ENCODE results near the gene PYGB.
"Not testable (repeated sequence)": the region's sequence is repeated elsewhere in the genome, so short reads cannot be mapped to it uniquely, and the experiment has no call there.

Gene PYGB

DNA sequence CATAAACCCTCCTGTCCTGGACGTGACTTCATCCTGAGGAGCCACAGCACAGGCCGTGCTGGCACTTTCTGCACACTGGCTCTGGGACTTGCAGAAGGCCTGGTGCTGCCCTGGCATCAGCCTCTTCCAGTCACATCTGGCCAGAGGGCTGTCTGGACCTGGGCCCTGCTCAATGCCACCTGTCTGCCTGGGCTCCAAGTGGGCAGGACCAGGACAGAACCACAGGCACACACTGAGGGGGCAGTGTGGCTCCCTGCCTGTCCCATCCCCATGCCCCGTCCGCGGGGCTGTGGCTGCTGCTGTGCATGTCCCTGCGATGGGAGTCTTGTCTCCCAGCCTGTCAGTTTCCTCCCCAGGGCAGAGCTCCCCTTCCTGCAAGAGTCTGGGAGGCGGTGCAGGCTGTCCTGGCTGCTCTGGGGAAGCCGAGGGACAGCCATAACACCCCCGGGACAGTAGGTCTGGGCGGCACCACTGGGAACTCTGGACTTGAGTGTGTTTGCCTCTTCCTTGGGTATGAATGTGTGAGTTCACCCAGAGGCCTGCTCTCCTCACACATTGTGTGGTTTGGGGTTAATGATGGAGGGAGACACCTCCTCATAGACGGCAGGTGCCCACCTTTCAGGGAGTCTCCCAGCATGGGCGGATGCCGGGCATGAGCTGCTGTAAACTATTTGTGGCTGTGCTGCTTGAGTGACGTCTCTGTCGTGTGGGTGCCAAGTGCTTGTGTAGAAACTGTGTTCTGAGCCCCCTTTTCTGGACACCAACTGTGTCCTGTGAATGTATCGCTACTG, 22.0 kb upstream of the PYGB start:
- H3K9ac ChIP-seq (ENCODE audit: low read depth, low read length) = no peak overlapping the region
- no peaks in the 10 kb centered on the region for H3K9me3 ChIP-seq (ENCODE audit: insufficient read depth, low read depth, low read length)
- H3K27me3 ChIP-seq (ENCODE audit: insufficient read depth, low read length) = no peaks in the 10 kb centered on the region
- no peak overlapping the region for H3K4me3 ChIP-seq (ENCODE audit: low read length)
- no peak overlapping the region for H3K27ac ChIP-seq (ENCODE audit: low read length)
- no peaks in the 10 kb centered on the region for H3K36me3 ChIP-seq (ENCODE audit: insufficient read depth, low read depth, low read length)
- H3K4me1 ChIP-seq (ENCODE audit: insufficient read depth, low read length) = peaks cover 5% of the 10 kb centered on the region; the same call in 1 of the 2 replicates

DNA sequence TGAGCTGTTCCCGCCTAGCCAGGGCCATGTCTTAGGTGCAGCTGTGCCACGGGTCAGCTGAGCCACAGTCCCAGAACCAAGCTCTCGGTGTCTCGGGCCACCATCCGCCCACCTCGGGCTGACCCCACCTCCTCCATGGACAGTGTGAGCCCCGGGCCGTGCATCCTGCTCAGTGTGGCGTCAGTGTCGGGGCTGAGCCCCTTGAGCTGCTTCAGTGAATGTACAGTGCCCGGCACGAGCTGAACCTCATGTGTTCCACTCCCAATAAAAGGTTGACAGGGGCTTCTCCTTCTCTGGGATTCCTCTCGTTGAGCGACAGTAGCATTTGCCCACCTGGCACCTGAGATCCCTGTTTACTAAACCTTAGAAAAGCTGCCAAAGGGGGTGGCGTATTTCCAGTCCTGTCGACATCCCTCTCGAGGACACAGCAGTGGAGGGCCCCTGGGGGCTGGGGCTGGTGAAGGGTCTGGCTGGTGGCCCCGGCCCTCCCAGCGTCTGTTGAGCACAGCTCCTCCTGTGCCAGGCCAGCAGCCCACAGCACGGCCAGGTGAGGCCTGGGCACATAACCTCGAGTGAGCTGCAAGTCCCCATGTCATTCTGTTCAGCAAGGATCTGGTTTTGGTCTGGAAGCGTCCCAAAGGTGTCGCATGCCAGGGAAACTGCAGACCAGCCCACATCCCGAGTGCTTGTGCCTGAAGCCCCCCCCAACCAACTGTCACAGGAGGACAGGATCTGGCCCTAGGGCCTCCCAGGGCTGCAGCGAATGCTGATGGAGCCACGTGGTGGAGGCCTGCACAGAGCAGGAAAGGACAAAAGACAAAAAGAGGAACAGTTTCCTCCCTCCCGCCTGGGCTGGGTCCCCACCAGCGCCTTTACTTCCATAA, 21.2 kb upstream of the PYGB start:
- Histone ChIP-seq H3K27me3 (ENCODE audit: insufficient read depth, low read length) (no peaks in the 10 kb centered on the region), H3K27ac (ENCODE audit: low read length) (no peak overlapping the region), H3K9me3 (ENCODE audit: insufficient read depth, low read depth, low read length) (no peaks in the 10 kb centered on the region), H3K9ac (ENCODE audit: low read depth, low read length) (no peak overlapping the region), H3K4me1 (ENCODE audit: insufficient read depth, low read length) (peaks cover 5% of the 10 kb centered on the region; the same call in 1 of the 2 replicates), H3K4me3 (ENCODE audit: low read length) (no peak overlapping the region), H3K36me3 (ENCODE audit: insufficient read depth, low read depth, low read length) (no peaks in the 10 kb centered on the region)

DNA sequence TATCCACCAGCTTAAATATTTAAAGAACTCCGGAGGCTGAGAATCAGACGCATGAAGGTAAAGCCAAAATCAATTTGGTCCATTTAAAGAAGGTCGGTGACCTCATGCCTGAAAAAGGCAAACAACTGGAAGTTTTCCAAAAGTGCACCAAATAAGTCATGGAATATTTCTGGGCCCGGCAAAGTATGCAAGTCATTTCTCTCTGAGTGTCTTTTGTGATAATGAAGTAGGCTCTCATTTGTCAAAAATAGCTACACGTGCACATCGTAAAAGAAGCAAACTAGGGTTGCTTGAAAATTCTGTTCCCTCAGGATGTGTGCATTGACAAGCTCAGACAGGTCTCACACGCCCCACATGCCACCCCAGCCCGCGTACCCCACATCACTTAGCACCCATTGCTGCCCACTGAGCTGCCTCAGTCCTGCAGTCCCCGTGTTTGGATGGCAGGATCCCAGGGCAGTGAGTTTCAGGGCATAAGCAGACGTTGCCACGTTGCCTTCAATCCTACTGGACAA, 20.5 kb upstream of the PYGB start:
- no peak overlapping the region for H3K9ac ChIP-seq (ENCODE audit: low read depth, low read length)
- H3K27ac ChIP-seq (ENCODE audit: low read length) = no peak overlapping the region

DNA sequence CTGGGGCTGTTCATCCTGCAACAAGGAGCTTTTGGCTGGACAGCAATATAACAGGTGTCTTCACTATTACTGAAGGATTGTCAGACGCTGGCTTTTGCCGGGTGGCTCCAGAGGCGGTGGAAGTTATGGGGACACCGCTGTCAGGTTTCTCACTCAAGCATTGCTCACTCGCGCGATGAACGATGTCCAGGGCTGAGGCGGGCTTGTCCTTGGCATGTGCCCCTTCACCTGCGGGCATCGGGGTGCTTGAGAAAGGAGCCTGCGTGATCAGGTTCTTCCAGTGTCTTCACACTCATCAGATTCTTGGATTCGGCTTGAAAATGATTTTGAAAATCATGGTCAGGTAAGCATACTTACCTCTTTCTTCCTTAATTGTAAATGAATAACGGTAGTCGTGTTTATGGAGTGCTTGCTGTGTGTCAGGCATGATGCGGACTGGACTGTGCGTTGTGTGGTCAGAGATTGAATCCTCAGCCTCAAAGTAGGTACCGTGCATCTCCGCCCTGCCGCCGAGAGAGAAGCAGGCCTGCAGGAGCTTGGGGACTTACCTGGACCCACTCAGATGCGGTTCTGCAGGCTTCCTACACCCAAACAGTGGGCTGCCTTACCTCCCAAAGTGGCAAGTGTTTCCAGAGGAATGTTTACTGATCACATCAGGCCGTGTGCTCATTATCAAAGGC, 18.3 kb upstream of the PYGB start:
- Histone ChIP-seq H3K4me3 (ENCODE audit: low read length) (no peak overlapping the region), H3K4me1 (ENCODE audit: insufficient read depth, low read length) (no peaks in the 10 kb centered on the region), H3K9me3 (ENCODE audit: insufficient read depth, low read depth, low read length) (no peaks in the 10 kb centered on the region), H3K27me3 (ENCODE audit: insufficient read depth, low read length) (no peaks in the 10 kb centered on the region), H3K9ac (ENCODE audit: low read depth, low read length) (no peak overlapping the region), H3K27ac (ENCODE audit: low read length) (no peak overlapping the region), H3K36me3 (ENCODE audit: insufficient read depth, low read depth, low read length) (no peaks in the 10 kb centered on the region)

More for the DNA sequence above, 20.5 kb upstream of the PYGB start:
- no peaks in the 10 kb centered on the region for H3K36me3 ChIP-seq (ENCODE audit: insufficient read depth, low read depth, low read length)
- no peaks in the 10 kb centered on the region for H3K9me3 ChIP-seq (ENCODE audit: insufficient read depth, low read depth, low read length)
- no peak overlapping the region for H3K4me3 ChIP-seq (ENCODE audit: low read length)
- H3K4me1 ChIP-seq (ENCODE audit: insufficient read depth, low read length) = peaks cover 5% of the 10 kb centered on the region; the same call in 1 of the 2 replicates
- H3K27me3 ChIP-seq (ENCODE audit: insufficient read depth, low read length) = no peaks in the 10 kb centered on the region

DNA sequence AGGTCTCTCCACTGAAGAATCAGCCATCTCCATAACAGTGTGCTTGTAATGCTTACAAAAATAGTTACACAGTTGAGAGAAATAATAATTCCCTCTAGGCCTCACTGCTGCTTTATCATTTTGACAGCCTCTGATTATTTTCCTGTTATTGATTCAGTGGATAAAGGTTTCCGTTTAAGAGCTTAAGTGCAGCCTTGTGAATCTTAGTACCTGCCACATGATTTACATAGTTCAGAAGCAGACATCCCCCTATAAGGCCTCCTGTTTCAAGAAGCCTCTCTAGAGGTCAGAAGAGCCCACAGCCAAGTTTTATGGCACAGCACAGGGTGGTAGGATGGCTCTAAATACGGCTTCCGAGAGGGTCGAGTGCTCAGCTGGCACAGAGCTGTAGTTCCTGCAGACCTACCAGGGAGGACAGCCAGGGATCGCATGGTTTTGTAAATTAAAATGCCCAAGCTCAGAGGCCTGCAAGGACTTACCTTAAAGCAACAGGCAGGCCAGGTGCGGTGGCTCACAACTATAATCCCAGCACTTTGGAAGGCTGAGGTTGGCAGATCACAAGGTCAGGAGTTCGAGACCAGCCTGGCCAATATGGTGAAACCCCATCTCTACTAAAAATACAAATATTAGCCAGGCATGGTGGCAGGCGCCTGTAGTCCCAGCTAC, 17.6 kb upstream of the PYGB start:
- no peaks in the 10 kb centered on the region for H3K9me3 ChIP-seq (ENCODE audit: insufficient read depth, low read depth, low read length)
- no peaks in the 10 kb centered on the region for H3K27me3 ChIP-seq (ENCODE audit: insufficient read depth, low read length)
- no peaks in the 10 kb centered on the region for H3K36me3 ChIP-seq (ENCODE audit: insufficient read depth, low read depth, low read length)
- no peak overlapping the region for H3K4me3 ChIP-seq (ENCODE audit: low read length)
- H3K4me1 ChIP-seq (ENCODE audit: insufficient read depth, low read length) = no peaks in the 10 kb centered on the region
- no peak overlapping the region for H3K27ac ChIP-seq (ENCODE audit: low read length)
- H3K9ac ChIP-seq (ENCODE audit: low read depth, low read length) = no peak overlapping the region

DNA sequence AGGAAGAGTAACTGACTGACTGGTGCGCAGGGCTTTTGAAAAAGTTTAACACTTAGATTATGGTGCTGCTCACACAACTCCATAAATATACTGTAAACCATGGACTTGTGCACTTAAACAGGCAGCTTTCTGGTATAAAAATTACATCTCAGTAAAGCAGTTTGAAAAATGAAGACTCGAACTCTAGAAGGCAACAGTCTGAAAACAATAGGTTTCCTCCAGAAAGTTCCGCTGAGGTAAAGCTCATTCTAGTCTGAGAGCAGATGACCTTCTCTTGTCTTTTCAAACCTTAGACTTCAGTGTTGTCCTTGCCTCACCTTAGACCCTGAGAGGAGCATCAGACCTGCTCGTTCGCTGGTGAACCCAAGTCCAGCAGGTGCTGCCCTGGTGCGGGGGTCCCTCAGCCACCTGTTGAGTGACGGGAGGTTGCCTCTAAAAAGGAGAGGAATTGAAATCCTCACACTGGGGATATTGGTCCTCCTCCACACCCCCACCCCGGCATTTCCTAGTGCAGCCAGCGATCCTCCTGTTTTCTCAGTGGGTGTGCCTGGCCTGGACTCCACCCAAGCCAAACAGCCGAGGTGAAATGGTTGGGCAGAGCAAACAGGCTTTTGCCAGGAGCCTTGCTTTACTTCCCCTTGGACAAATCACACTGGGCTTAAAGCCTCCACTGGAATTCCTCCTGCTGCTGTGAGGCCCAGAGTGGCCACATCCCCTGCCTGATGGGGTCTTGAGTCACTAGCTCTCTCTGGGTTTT, 14.7 kb upstream of the PYGB start:
- H3K9ac ChIP-seq (ENCODE audit: low read depth, low read length) = no peak overlapping the region
- no peaks in the 10 kb centered on the region; the same call in 1 of the 2 replicates for H3K4me1 ChIP-seq (ENCODE audit: insufficient read depth, low read length)

DNA sequence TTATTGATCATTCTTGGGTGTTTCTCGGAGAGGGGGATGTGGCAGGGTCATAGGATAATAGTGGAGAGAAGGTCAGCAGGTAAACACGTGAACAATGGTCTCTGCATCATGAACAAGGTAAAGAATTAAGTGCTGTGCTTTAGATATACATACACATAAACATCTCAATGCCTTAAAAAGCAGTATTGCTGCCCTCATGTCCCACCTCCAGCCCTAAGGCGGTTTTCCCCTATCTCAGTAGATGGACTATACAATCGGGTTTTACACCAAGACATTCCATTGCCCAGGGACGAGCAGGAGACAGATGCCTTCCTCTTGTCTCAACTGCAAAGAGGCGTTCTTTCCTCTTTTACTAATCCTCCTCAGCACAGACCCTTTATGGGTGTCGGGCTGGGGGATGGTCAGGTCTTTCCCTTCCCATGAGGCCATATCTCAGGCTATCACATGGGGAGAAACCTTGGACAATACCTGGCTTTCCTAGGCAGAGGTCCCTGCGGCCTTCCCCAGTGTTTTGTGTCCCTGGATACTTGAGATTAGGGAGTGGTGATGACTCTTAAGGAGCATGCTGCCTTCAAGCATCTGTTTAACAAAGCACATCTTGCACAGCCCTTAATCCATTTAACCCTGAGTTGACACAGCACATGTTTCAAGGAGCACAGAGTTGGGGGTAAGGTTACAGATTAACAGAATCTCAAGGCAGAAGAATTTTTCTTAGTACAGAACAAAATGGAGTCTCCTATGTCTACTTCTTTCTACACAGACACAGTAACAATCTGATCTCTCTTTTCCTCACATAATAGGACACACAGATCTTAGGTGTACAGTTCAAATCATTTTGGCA, 13.7 kb upstream of the PYGB start:
- H3K4me3 ChIP-seq (ENCODE audit: low read length); H3K27ac ChIP-seq (ENCODE audit: low read length); H3K9ac ChIP-seq (ENCODE audit: low read depth, low read length); H3K27me3 ChIP-seq (ENCODE audit: insufficient read depth, low read length); H3K36me3 ChIP-seq (ENCODE audit: insufficient read depth, low read depth, low read length); H3K9me3 ChIP-seq (ENCODE audit: insufficient read depth, low read depth, low read length); H3K4me1 ChIP-seq (ENCODE audit: insufficient read depth, low read length): not testable (repeated sequence)

More for the DNA sequence above, 14.7 kb upstream of the PYGB start:
- Histone ChIP-seq H3K36me3 (ENCODE audit: insufficient read depth, low read depth, low read length) (no peaks in the 10 kb centered on the region), H3K27ac (ENCODE audit: low read length) (no peak overlapping the region), H3K9me3 (ENCODE audit: insufficient read depth, low read depth, low read length) (no peaks in the 10 kb centered on the region), H3K27me3 (ENCODE audit: insufficient read depth, low read length) (no peaks in the 10 kb centered on the region), H3K4me3 (ENCODE audit: low read length) (no peak overlapping the region)

DNA sequence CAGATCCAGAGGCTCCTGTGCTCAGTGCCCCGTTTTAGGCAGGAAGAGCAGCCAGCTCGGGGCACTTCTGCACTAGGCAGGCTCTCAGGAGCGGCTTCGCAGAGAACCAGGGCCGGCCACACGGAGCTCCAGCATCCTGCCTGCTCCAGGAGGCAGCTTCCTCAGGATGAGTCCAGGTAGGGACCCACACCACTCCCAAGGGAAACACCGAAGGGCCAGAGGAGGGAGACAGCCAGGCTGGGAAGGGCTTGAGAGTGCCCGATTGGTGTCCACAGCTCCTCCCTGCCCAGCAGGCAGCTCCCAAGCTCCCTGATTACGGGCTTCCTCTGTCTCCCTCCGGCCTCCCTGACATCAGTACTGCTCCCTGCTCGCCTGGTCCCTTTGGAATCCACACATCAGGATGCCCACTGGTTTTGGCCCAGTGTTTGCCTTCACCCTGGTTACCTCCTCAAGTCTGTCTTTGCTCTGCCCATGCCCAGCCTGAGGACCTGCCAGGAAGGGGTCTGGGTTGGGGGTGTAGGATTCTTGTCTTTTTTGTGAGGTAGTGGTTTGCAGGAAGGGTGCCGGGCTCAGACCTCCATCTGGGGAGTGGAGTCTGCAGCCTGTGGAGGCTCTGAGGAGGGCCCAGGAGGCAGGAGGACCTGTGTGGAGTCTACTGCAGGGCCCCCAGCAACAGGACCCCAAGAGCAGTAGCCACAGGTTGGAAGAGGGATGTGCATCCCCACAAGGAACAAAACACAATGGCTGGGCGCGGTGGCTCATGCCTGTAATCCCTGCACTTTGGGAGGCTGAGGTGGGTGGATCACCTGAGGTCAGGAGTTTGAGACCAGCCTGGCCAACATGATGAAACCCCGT, 11.2 kb upstream of the PYGB start:
- Histone ChIP-seq H3K9ac (ENCODE audit: low read depth, low read length) (no peak overlapping the region), H3K36me3 (ENCODE audit: insufficient read depth, low read depth, low read length) (no peaks in the 10 kb centered on the region), H3K27me3 (ENCODE audit: insufficient read depth, low read length) (no peaks in the 10 kb centered on the region), H3K4me3 (ENCODE audit: low read length) (no peak overlapping the region), H3K4me1 (ENCODE audit: insufficient read depth, low read length) (no peaks in the 10 kb centered on the region; the same call in 1 of the 2 replicates), H3K27ac (ENCODE audit: low read length) (no peak overlapping the region), H3K9me3 (ENCODE audit: insufficient read depth, low read depth, low read length) (no peaks in the 10 kb centered on the region)

DNA sequence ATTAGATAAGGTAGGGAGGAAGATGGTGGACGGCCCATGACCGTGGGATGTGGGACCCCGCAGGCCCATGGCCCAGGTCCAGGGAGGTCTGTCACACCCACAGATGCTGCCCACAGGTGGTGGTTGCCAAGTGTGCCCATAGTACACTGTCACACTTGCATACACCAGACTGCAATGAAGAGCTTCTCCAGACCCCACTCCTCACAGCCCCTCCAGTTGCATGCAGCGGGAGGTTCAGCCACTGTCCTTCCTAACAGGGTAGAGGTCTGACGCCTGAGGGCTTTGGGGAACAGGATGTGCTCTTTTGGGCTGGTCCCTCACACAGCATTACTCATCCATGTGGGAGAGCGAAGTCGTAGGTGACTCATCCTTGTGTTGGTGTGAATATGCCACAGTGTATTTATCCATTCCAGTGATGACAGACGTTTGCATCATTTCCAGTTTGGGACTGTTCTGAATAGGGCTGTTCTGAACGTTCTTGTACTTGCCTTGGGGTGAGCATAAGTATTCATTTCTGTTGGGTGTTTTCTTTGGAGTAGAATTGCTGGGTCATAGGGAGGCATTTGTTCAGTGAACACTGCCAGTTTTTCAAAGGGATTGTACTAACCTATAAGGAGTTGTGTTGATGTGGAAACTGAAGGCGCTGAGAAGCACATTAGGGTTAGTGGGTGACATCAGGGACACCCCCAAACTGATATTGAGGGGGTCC, 10.1 kb upstream of the PYGB start:
- no peak overlapping the region for H3K9ac ChIP-seq (ENCODE audit: low read depth, low read length)
- H3K27me3 ChIP-seq (ENCODE audit: insufficient read depth, low read length) = no peaks in the 10 kb centered on the region
- no peaks in the 10 kb centered on the region for H3K36me3 ChIP-seq (ENCODE audit: insufficient read depth, low read depth, low read length)
- H3K4me3 ChIP-seq (ENCODE audit: low read length) = no peak overlapping the region
- no peak overlapping the region for H3K27ac ChIP-seq (ENCODE audit: low read length)
- H3K9me3 ChIP-seq (ENCODE audit: insufficient read depth, low read depth, low read length) = no peaks in the 10 kb centered on the region
- no peaks in the 10 kb centered on the region; the same call in 1 of the 2 replicates for H3K4me1 ChIP-seq (ENCODE audit: insufficient read depth, low read length)

Measured in iPS-20b (cell line).